Peyer's patch (tissue), 4 donors: Measurements from ENCODE around the gene PTPRS.

Experiments
- POLR2A ChIP-seq, 2 donors: fragments of 450-650 bp; IDR thresholded peaks; one replicate each; pipeline ENCODE4 v1.5.1; 2017; ENCODE audit warnings: antibody characterized with exemption in 2 of 2, mild to moderate bottlenecking in 2 of 2, moderate library complexity in 2 of 2
- TF ChIP-seq, protein P1 (sequence below), 6 experiments: fragments of 450-650 bp in 4 of 6; fragments of 200-600 bp in 2 of 6; sonication (generic) in 1 of 6; IDR thresholded peaks; one replicate each; pipeline ENCODE4 v1.5.1; 2017 to 2019; ENCODE audit warnings: antibody characterized with exemption in 6 of 6, mild to moderate bottlenecking in 3 of 6, moderate library complexity in 1 of 6

DNA sequence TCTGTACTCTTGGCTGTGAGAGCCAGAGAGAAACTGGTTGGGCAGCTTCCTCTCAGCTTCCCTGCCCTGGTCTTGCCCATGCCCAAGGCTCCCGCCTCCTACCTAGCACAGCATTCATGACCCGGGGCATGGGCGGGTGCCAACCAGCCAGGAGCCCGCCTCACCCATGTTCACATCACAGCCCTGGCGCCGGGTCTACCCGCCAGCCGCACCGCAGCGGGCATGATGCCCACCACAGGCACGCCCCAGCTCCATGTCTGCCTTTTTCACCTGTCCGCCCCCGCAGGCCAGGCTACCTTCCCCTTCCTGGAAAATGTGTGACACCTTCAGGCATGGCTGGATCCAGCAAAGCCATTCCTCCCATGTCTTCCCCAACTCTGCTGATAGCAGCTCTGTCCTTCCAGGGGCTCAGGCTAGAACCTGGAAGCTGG is 42.1 kb downstream of the PTPRS start:
- no peak for TF ChIP-seq POLR2A (IDR thresholded peaks at IDR 0.05)
- TF ChIP-seq, protein P1, sequence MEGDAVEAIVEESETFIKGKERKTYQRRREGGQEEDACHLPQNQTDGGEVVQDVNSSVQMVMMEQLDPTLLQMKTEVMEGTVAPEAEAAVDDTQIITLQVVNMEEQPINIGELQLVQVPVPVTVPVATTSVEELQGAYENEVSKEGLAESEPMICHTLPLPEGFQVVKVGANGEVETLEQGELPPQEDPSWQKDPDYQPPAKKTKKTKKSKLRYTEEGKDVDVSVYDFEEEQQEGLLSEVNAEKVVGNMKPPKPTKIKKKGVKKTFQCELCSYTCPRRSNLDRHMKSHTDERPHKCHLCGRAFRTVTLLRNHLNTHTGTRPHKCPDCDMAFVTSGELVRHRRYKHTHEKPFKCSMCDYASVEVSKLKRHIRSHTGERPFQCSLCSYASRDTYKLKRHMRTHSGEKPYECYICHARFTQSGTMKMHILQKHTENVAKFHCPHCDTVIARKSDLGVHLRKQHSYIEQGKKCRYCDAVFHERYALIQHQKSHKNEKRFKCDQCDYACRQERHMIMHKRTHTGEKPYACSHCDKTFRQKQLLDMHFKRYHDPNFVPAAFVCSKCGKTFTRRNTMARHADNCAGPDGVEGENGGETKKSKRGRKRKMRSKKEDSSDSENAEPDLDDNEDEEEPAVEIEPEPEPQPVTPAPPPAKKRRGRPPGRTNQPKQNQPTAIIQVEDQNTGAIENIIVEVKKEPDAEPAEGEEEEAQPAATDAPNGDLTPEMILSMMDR (IDR thresholded peaks at IDR 0.05), result no peak
